ENCODE data around the gene PIK3CD.

DNA sequence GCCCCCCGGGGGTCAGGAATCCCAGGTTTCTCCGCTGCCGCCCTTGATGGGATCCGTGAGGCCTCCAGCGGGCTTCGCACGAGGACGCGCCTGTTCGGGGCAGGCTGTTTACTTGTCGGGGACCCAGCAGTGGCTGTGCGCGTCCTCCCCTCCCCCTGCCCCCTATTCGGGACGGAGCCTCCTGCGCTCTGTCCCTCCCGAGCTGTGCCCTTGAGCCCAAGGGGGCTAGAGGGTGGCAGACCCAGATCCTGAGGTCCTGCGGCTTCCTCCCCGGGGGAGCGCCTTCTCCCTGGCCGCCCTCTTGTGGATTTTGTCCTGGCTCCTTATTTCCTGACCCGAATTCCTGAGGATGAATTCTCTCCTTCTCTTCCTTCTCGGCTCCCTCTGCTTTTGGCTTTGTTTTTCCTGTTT, 38.4 kb downstream of the PIK3CD start:
- TF ChIP-seq, protein P1, sequence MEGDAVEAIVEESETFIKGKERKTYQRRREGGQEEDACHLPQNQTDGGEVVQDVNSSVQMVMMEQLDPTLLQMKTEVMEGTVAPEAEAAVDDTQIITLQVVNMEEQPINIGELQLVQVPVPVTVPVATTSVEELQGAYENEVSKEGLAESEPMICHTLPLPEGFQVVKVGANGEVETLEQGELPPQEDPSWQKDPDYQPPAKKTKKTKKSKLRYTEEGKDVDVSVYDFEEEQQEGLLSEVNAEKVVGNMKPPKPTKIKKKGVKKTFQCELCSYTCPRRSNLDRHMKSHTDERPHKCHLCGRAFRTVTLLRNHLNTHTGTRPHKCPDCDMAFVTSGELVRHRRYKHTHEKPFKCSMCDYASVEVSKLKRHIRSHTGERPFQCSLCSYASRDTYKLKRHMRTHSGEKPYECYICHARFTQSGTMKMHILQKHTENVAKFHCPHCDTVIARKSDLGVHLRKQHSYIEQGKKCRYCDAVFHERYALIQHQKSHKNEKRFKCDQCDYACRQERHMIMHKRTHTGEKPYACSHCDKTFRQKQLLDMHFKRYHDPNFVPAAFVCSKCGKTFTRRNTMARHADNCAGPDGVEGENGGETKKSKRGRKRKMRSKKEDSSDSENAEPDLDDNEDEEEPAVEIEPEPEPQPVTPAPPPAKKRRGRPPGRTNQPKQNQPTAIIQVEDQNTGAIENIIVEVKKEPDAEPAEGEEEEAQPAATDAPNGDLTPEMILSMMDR (IDR thresholded peaks at IDR 0.05; ENCODE audit: low read depth, low read length, missing input control), result no peak
- TF ChIP-seq JUND (IDR thresholded peaks at IDR 0.05), result no peak
- no peak for TF ChIP-seq YY1 (IDR thresholded peaks at IDR 0.05)
- TF ChIP-seq, protein P2, sequence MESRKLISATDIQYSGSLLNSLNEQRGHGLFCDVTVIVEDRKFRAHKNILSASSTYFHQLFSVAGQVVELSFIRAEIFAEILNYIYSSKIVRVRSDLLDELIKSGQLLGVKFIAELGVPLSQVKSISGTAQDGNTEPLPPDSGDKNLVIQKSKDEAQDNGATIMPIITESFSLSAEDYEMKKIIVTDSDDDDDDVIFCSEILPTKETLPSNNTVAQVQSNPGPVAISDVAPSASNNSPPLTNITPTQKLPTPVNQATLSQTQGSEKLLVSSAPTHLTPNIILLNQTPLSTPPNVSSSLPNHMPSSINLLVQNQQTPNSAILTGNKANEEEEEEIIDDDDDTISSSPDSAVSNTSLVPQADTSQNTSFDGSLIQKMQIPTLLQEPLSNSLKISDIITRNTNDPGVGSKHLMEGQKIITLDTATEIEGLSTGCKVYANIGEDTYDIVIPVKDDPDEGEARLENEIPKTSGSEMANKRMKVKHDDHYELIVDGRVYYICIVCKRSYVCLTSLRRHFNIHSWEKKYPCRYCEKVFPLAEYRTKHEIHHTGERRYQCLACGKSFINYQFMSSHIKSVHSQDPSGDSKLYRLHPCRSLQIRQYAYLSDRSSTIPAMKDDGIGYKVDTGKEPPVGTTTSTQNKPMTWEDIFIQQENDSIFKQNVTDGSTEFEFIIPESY (IDR thresholded peaks at IDR 0.05), result no peak
- no peak for TF ChIP-seq HNF4G (IDR thresholded peaks at IDR 0.05)
- TF ChIP-seq EGR1 (IDR thresholded peaks at IDR 0.05; ENCODE audit: low read depth in 2 of 2), result no peak
- no peak for TF ChIP-seq GABPA (IDR thresholded peaks at IDR 0.05 in 1 of 2, conservative IDR thresholded peaks at IDR 0.05 in 1 of 2)
- TF ChIP-seq, protein P3, sequence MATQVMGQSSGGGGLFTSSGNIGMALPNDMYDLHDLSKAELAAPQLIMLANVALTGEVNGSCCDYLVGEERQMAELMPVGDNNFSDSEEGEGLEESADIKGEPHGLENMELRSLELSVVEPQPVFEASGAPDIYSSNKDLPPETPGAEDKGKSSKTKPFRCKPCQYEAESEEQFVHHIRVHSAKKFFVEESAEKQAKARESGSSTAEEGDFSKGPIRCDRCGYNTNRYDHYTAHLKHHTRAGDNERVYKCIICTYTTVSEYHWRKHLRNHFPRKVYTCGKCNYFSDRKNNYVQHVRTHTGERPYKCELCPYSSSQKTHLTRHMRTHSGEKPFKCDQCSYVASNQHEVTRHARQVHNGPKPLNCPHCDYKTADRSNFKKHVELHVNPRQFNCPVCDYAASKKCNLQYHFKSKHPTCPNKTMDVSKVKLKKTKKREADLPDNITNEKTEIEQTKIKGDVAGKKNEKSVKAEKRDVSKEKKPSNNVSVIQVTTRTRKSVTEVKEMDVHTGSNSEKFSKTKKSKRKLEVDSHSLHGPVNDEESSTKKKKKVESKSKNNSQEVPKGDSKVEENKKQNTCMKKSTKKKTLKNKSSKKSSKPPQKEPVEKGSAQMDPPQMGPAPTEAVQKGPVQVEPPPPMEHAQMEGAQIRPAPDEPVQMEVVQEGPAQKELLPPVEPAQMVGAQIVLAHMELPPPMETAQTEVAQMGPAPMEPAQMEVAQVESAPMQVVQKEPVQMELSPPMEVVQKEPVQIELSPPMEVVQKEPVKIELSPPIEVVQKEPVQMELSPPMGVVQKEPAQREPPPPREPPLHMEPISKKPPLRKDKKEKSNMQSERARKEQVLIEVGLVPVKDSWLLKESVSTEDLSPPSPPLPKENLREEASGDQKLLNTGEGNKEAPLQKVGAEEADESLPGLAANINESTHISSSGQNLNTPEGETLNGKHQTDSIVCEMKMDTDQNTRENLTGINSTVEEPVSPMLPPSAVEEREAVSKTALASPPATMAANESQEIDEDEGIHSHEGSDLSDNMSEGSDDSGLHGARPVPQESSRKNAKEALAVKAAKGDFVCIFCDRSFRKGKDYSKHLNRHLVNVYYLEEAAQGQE (IDR thresholded peaks at IDR 0.05), result no peak
- TF ChIP-seq MAX (IDR thresholded peaks at IDR 0.05), result no peak
- no peak for TF ChIP-seq SP1 (IDR thresholded peaks at IDR 0.05)
- no peak for TF ChIP-seq TAF1 (conservative IDR thresholded peaks at IDR 0.05)

All from liver (tissue), 3 donors.